ENCODE results near the gene OR5D14.

OR5D14 gene

DNA sequence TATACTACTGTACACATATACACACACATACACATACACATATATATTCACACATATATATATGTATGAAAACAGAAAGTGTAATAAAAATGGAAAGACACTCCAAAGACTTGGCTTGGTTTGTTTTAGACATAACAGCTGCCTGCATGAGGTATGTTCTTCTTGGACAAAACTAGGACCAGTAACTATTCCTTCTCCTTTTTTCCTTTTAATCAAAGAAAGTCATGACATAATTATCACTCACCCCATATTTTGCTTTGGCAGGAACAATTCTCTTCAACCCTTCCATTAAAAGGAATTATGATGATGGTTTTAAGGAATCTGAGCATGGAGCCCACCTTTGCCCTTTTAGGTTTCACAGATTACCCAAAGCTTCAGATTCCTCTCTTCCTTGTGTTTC, at the start of gene OR5D14:
Gene OR5D14 (plus strand): TSS at position 301 of the 400 bp plus-strand sequence. CDS start 0 bp downstream, at position 301.
- no peaks in the 10 kb centered on the region for H3K36me3 ChIP-seq (ENCODE audit: control insufficient read depth, insufficient read depth, low read length)
- H3K9me3 ChIP-seq (ENCODE audit: control insufficient read depth, insufficient read depth, low read length): peaks cover 2% of the 10 kb centered on the region
- no peak for DNase-seq (ENCODE audit: low read depth, low spot score)
- H3K4me1 ChIP-seq (ENCODE audit: control insufficient read depth, insufficient read depth, low read length): no peaks in the 10 kb centered on the region
- H3K27me3 ChIP-seq (ENCODE audit: control insufficient read depth, insufficient read depth, low read length): no peaks in the 10 kb centered on the region
- H3K27ac ChIP-seq (ENCODE audit: low read length): no peak within 1 kb of the TSS
- H3K4me3 ChIP-seq (ENCODE audit: low read length): no peak within 1 kb of the TSS

DNA sequence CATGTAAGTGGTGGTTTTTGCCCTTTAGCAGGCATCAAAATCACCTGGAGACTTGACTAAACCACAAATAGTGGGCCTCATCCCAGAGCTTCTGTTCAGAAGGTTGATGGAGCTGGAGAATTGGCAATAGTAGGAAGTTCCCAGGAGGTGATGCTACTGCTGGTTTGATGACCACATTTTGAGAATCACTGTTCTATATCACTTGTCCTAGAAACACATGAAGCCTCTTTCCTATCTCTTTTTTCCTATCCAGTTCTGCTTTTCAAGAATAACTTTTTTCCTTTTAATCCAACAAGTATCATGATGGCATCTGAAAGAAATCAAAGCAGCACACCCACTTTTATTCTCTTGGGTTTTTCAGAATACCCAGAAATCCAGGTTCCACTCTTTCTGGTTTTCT, 22.2 kb upstream of the OR5D14 start, which contains the start of gene OR5D13:
Gene OR5D13 (plus strand): TSS at position 301 of the 400 bp plus-strand sequence. CDS start 0 bp downstream, at position 301.
- no peak within 1 kb of the TSS for H3K27ac ChIP-seq (ENCODE audit: low read length)
- H3K9me3 ChIP-seq (ENCODE audit: control insufficient read depth, insufficient read depth, low read length): peaks cover 1% of the 10 kb centered on the region; the same call in 1 of the 2 replicates
- DNase-seq (ENCODE audit: low read depth, low spot score): no peak
- no peaks in the 10 kb centered on the region for H3K27me3 ChIP-seq (ENCODE audit: control insufficient read depth, insufficient read depth, low read length)
- H3K4me3 ChIP-seq (ENCODE audit: low read length): no peak within 1 kb of the TSS
- no peaks in the 10 kb centered on the region for H3K36me3 ChIP-seq (ENCODE audit: control insufficient read depth, insufficient read depth, low read length)
- H3K4me1 ChIP-seq (ENCODE audit: control insufficient read depth, insufficient read depth, low read length): no peaks in the 10 kb centered on the region

DNA sequence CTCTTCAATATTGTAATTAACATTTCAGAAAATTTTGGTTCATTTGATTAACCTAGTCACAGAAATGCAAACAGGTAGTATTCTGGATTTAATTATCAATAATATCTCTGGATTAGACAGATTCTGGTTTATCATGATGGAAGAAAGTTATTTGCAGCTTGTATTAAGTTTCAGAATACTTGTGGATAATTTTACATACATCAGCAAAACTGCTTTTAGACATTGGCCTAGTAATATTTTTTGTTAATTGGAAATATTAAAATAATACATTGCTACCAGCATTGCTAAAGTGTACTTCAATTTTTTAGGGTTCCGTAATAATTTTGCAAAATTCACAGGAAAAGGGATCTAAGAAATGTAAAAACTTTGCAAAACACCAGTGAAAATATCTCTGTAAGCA, 3.8 kb upstream of the OR5D14 start:
- no peak for DNase-seq (ENCODE audit: low read depth, low spot score)
- no peaks in the 10 kb centered on the region for H3K4me1 ChIP-seq (ENCODE audit: control insufficient read depth, insufficient read depth, low read length)
- H3K9me3 ChIP-seq (ENCODE audit: control insufficient read depth, insufficient read depth, low read length): peaks cover 8% of the 10 kb centered on the region
- H3K36me3 ChIP-seq (ENCODE audit: control insufficient read depth, insufficient read depth, low read length): no peaks in the 10 kb centered on the region
- H3K4me3 ChIP-seq (ENCODE audit: low read length): no peak overlapping the region
- H3K27ac ChIP-seq (ENCODE audit: low read length): no peak overlapping the region
- WGBS (ENCODE audit: insufficient coverage, insufficient read length): no CpG with 5 or more reads among the region's 1 CpG
- H3K27me3 ChIP-seq (ENCODE audit: control insufficient read depth, insufficient read depth, low read length): no peaks in the 10 kb centered on the region

DNA sequence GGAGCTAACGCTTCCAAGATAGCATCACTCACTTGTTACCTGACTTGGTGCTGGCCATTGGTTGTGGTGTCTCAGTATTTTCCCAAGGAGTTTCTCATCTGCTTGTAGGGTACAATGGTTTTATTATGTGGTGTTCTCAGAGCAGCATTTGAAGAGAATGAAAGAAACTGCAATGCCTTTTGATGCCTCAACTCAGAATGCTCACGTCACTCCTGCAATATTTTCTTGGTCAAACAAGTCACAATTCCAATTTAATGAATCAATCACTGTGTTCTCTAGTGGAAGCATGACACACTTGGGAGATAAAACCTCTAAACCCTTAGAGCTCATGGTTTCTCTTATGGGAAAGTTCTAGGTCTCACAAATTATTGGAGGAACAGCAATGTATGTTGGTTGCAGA, 2.0 kb upstream of the OR5D14 start:
- WGBS (ENCODE audit: insufficient coverage, insufficient read length): no CpG with 5 or more reads among the region's 2 CpGs
- H3K27me3 ChIP-seq (ENCODE audit: control insufficient read depth, insufficient read depth, low read length): no peaks in the 10 kb centered on the region
- H3K9me3 ChIP-seq (ENCODE audit: control insufficient read depth, insufficient read depth, low read length): peaks cover 2% of the 10 kb centered on the region

DNA sequence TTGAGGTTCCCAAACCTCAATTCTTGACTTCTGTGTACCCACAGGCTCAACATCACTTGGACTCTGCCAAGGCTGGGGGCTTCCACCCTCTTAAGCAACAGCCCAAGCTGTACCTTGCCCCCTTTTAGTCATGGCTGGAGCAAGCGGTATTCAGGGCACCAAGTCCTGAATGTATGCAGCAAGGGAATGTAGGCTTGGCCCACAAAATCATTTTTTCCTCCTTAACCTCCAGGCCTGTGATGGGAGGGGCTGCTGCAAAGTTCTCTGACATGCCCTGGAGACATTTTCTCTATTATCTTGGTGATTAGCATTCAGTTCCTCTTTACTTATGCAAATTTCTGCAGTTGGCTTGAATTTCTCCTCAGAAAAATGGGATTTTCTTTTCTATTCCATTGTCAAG, 10.9 kb downstream of the OR5D14 start:
- Histone ChIP-seq H3K27me3 (ENCODE audit: control insufficient read depth, insufficient read depth, low read length) (no peaks in the 10 kb centered on the region), H3K4me3 (ENCODE audit: low read length) (no peak overlapping the region), H3K36me3 (ENCODE audit: control insufficient read depth, insufficient read depth, low read length) (no peaks in the 10 kb centered on the region), H3K4me1 (ENCODE audit: control insufficient read depth, insufficient read depth, low read length) (no peaks in the 10 kb centered on the region), H3K27ac (ENCODE audit: low read length) (no peak overlapping the region), H3K9me3 (ENCODE audit: control insufficient read depth, insufficient read depth, low read length) (0 out of 2 replicates have a peak, but pooled peaks cover 2% of the 10 kb centered on the region)
- DNase-seq (ENCODE audit: low read depth, low spot score): no peak
- WGBS (ENCODE audit: insufficient coverage, insufficient read length): no CpG with 5 or more reads among the region's 1 CpG

More for the DNA sequence above, 2.0 kb upstream of the OR5D14 start:
- no peak overlapping the region for H3K27ac ChIP-seq (ENCODE audit: low read length)
- no peak for DNase-seq (ENCODE audit: low read depth, low spot score)
- no peak overlapping the region for H3K4me3 ChIP-seq (ENCODE audit: low read length)
- no peaks in the 10 kb centered on the region for H3K4me1 ChIP-seq (ENCODE audit: control insufficient read depth, insufficient read depth, low read length)
- no peaks in the 10 kb centered on the region for H3K36me3 ChIP-seq (ENCODE audit: control insufficient read depth, insufficient read depth, low read length)

DNA sequence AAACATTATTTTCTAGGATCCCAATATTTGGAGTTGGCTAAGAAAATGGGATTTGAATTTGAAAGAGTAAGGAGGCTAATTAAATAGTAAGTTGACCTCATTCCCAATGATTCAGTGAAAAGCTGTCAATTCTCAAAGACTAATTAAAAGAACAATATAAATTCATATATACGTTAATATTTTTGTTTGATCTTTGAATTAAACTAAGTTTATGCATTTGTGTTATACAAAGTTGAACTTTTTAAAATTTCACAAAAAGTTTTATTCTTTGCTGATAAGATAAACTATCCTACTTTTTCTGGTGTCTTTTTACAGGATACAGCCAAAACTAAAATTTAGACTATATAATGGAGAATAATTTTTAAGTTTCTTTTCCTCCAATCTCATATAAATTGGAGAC, 15.7 kb downstream of the OR5D14 start, which contains the start of gene OR5L1:
Gene OR5L1 (plus strand): TSS at position 301 of the 400 bp plus-strand sequence. CDS start 100 bp downstream, outside the sequence.
- no peaks in the 10 kb centered on the region for H3K27me3 ChIP-seq (ENCODE audit: control insufficient read depth, insufficient read depth, low read length)
- no CpG with 5 or more reads among the region's 1 CpG for WGBS (ENCODE audit: insufficient coverage, insufficient read length)
- no peaks in the 10 kb centered on the region for H3K9me3 ChIP-seq (ENCODE audit: control insufficient read depth, insufficient read depth, low read length)
- H3K36me3 ChIP-seq (ENCODE audit: control insufficient read depth, insufficient read depth, low read length): no peaks in the 10 kb centered on the region
- no peak within 1 kb of the TSS for H3K4me3 ChIP-seq (ENCODE audit: low read length)
- no peak for DNase-seq (ENCODE audit: low read depth, low spot score)
- no peak within 1 kb of the TSS for H3K27ac ChIP-seq (ENCODE audit: low read length)
- H3K4me1 ChIP-seq (ENCODE audit: control insufficient read depth, insufficient read depth, low read length): no peaks in the 10 kb centered on the region

DNA sequence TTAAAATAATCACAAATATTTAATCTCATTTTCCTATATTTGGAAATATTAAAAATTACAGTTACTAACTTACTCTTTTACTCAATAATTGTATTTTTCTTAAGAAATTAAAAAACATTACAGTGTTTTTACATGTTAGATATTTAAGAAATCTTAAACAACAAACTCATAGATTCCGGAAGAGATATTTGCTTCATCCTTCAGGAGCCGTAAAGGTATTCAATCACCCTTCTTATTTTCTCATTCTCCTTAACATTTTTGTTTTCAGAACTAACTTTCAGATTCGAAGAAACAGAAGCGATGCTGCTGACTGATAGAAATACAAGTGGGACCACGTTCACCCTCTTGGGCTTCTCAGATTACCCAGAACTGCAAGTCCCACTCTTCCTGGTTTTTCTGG, 24.0 kb downstream of the OR5D14 start, which contains the start of gene OR5D18:
Gene OR5D18 (plus strand): TSS at position 301 of the 400 bp plus-strand sequence. CDS start 0 bp downstream, at position 301.
- Histone ChIP-seq H3K36me3 (ENCODE audit: control insufficient read depth, insufficient read depth, low read length) (no peaks in the 10 kb centered on the region), H3K9me3 (ENCODE audit: control insufficient read depth, insufficient read depth, low read length) (no peaks in the 10 kb centered on the region; the same call in 1 of the 2 replicates), H3K27me3 (ENCODE audit: control insufficient read depth, insufficient read depth, low read length) (no peaks in the 10 kb centered on the region), H3K4me3 (ENCODE audit: low read length) (no peak within 1 kb of the TSS), H3K4me1 (ENCODE audit: control insufficient read depth, insufficient read depth, low read length) (no peaks in the 10 kb centered on the region), H3K27ac (ENCODE audit: low read length) (no peak within 1 kb of the TSS)
- WGBS (ENCODE audit: insufficient coverage, insufficient read length): no CpG with 5 or more reads among the region's 5 CpGs
- no peak for DNase-seq (ENCODE audit: low read depth, low spot score)

DNA sequence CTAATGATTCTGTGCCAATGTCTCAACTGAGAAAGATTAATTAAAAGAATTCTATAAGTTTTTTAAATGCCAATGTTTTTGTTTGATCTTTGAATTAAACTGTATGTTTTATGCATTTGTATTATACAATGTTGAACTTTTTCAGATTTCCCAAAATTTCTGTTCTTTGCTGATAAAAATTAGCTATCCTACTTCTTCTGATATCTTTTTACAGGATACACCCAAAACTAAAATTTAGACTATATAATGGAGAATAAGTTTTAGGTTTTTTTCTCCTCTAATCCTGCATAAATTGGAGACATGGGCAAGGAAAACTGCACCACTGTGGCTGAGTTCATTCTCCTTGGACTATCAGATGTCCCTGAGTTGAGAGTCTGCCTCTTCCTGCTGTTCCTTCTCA, 31.6 kb downstream of the OR5D14 start, which contains the start of gene OR5L2:
Gene OR5L2 (plus strand): TSS at position 301 of the 400 bp plus-strand sequence. CDS start 0 bp downstream, at position 301.
- no peak for DNase-seq (ENCODE audit: low read depth, low spot score)
- H3K4me1 ChIP-seq (ENCODE audit: control insufficient read depth, insufficient read depth, low read length): no peaks in the 10 kb centered on the region
- H3K36me3 ChIP-seq (ENCODE audit: control insufficient read depth, insufficient read depth, low read length): no peaks in the 10 kb centered on the region
- H3K27ac ChIP-seq (ENCODE audit: low read length): no peak within 1 kb of the TSS
- H3K27me3 ChIP-seq (ENCODE audit: control insufficient read depth, insufficient read depth, low read length): no peaks in the 10 kb centered on the region
- H3K9me3 ChIP-seq (ENCODE audit: control insufficient read depth, insufficient read depth, low read length): peaks cover 4% of the 10 kb centered on the region
- H3K4me3 ChIP-seq (ENCODE audit: low read length): no peak within 1 kb of the TSS

DNA sequence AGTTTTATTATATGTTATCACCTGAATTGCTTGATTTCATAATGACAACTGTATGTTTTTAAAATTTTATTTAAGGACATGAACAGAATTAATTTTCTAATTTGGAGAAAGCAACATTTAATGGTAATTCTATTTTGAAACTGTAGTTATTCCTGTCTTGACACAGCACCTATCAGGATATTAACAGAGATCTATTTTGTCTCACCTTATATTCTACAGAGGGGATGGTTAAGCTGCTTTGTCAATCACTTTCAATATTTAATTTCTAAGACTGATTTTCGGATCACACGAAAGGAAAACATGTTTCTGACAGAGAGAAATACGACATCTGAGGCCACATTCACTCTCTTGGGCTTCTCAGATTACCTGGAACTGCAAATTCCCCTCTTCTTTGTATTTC, 43.1 kb downstream of the OR5D14 start, which contains the start of gene OR5D16:
Gene OR5D16 (plus strand): TSS at position 301 of the 400 bp plus-strand sequence. CDS start 0 bp downstream, at position 301.
- Histone ChIP-seq H3K9me3 (ENCODE audit: control insufficient read depth, insufficient read depth, low read length) (peaks cover 1% of the 10 kb centered on the region; the same call in 1 of the 2 replicates), H3K27ac (ENCODE audit: low read length) (no peak within 1 kb of the TSS), H3K36me3 (ENCODE audit: control insufficient read depth, insufficient read depth, low read length) (no peaks in the 10 kb centered on the region), H3K27me3 (ENCODE audit: control insufficient read depth, insufficient read depth, low read length) (no peaks in the 10 kb centered on the region), H3K4me3 (ENCODE audit: low read length) (no peak within 1 kb of the TSS), H3K4me1 (ENCODE audit: control insufficient read depth, insufficient read depth, low read length) (no peaks in the 10 kb centered on the region)
- no peak for DNase-seq (ENCODE audit: low read depth, low spot score)
- WGBS (ENCODE audit: insufficient coverage, insufficient read length): no CpG with 5 or more reads among the region's 3 CpGs

All from iPS DF 6.9 (cell line).